PFSK-1 (cell line): ENCODE data around the gene TOX2.

Experiments
- POLR2AphosphoS5 ChIP-seq: IDR thresholded peaks from 2 replicates; pipeline ENCODE4 v1.6.1; 2012; ENCODE audit warnings: low read depth, mild to moderate bottlenecking, control low read depth, low read length, moderate library complexity
- TAF1 ChIP-seq: IDR thresholded peaks from 2 replicates; pipeline ENCODE4 v1.6.1; 2012; ENCODE audit warnings: low read length, control low read depth, borderline replicate concordance; ENCODE audit not compliant: insufficient read depth
- TF ChIP-seq, protein P1 (sequence below), 2 experiments: IDR thresholded peaks; 2 replicates each; pipeline versions ENCODE4 v1.6.1 to v1.8.0; 2011 to 2012; ENCODE audit warnings: low read depth in 2 of 2, low read length in 2 of 2, control low read depth in 1 of 2, inconsistent platforms in 1 of 2, mild to moderate bottlenecking in 1 of 2, moderate library complexity in 1 of 2; ENCODE audit not compliant: insufficient read depth in 1 of 2

DNA sequence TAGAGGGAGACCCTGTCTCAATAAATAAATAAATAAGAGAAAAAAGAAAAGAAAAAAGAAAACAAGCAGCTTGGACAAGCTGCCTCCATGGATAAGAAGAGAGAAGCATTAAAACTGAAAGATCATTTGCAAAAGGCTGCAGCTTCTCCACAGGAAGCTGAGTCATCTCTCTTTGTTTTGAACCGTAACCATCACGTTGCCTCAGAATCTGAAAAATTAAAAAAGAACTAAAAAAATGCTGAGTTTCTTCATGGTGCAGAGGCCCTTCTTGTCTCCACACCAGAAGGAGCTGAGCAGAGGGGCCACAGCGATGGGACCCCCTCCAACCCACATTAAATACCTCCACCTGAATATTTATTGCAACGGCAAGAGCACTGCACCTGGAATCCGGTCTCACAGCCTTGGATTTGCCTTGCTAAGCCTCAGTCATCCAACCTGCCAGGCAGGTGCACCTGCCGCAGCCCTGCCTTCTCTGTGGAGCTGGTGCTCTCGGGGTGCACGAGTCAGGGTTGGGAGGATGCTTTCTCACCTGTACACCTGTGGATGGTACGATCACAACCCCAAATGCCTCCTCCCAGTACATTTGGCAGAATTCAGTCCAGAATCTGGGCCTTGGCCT is 28.1 kb downstream of the TOX2 start:
- TF ChIP-seq, protein P1, sequence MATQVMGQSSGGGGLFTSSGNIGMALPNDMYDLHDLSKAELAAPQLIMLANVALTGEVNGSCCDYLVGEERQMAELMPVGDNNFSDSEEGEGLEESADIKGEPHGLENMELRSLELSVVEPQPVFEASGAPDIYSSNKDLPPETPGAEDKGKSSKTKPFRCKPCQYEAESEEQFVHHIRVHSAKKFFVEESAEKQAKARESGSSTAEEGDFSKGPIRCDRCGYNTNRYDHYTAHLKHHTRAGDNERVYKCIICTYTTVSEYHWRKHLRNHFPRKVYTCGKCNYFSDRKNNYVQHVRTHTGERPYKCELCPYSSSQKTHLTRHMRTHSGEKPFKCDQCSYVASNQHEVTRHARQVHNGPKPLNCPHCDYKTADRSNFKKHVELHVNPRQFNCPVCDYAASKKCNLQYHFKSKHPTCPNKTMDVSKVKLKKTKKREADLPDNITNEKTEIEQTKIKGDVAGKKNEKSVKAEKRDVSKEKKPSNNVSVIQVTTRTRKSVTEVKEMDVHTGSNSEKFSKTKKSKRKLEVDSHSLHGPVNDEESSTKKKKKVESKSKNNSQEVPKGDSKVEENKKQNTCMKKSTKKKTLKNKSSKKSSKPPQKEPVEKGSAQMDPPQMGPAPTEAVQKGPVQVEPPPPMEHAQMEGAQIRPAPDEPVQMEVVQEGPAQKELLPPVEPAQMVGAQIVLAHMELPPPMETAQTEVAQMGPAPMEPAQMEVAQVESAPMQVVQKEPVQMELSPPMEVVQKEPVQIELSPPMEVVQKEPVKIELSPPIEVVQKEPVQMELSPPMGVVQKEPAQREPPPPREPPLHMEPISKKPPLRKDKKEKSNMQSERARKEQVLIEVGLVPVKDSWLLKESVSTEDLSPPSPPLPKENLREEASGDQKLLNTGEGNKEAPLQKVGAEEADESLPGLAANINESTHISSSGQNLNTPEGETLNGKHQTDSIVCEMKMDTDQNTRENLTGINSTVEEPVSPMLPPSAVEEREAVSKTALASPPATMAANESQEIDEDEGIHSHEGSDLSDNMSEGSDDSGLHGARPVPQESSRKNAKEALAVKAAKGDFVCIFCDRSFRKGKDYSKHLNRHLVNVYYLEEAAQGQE (IDR thresholded peaks at IDR 0.05; ENCODE audit: insufficient read depth in 1 of 2, low read depth in 2 of 2, low read length in 2 of 2), result no peak
- TF ChIP-seq POLR2AphosphoS5, result no peak
- TF ChIP-seq TAF1, result no peak
